RWPE2 (cell line): Measurements from ENCODE around the gene SNTB2.

ENCODE experiments used
- ATAC-seq: fragments of 200-7000 bp; cut with Tn5 transposase; 3 replicates; pipeline ENCODE4 v1.9.1; 2021; ENCODE audit warnings: low read depth
- DNase-seq: peaks from one replicate; pipeline ENCODE4 v3.0.0-alpha.2; 2020; ENCODE audit warnings: low spot score
- H3K27ac ChIP-seq: fragments of 450-650 bp; 2 replicates; pipeline ENCODE4 v1.5.1; 2017; ENCODE audit warnings: mild to moderate bottlenecking; ENCODE audit not compliant: poor library complexity, severe bottlenecking
- H3K27me3 ChIP-seq: fragments of 250-450 bp; sonication (Bioruptor Pico); 2 replicates; pipeline ENCODE4 v1.5.1; 2021; ENCODE audit warnings: mild to moderate bottlenecking, moderate library complexity; ENCODE audit not compliant: insufficient read depth, poor library complexity, severe bottlenecking
- H3K36me3 ChIP-seq: fragments of 250-450 bp; sonication (Bioruptor Pico); 2 replicates; pipeline ENCODE4 v1.5.1; 2020; ENCODE audit warnings: low read depth, mild to moderate bottlenecking, moderate library complexity
- H3K4me1 ChIP-seq: fragments of 250-450 bp; sonication (Bioruptor Pico); 2 replicates; pipeline ENCODE4 v1.5.1; 2021; ENCODE audit warnings: mild to moderate bottlenecking, moderate library complexity; ENCODE audit not compliant: insufficient read depth, poor library complexity, severe bottlenecking
- H3K4me3 ChIP-seq: fragments of 250-450 bp; sonication (Bioruptor Pico); 2 replicates; pipeline ENCODE4 v1.5.1; 2021; ENCODE audit warnings: mild to moderate bottlenecking, moderate library complexity; ENCODE audit not compliant: severe bottlenecking
- H3K9me3 ChIP-seq: fragments of 250-450 bp; sonication (Bioruptor Pico); 2 replicates; pipeline ENCODE4 v1.5.1; 2021; ENCODE audit warnings: mild to moderate bottlenecking, moderate library complexity; ENCODE audit not compliant: severe bottlenecking
- CTCF ChIP-seq: fragments of 450-650 bp; IDR thresholded peaks from one replicate; pipeline ENCODE4 v1.5.1; 2017; ENCODE audit warnings: mild to moderate bottlenecking, moderate library complexity; ENCODE audit not compliant: poor library complexity, severe bottlenecking

Gene SNTB2

GRCh38 chr16:69193855-69194254 is 6.9 kb downstream of the SNTB2 start:
- peaks cover 13% of the 10 kb centered on the region for H3K4me1 ChIP-seq
- no peak for TF ChIP-seq CTCF
- H3K27me3 ChIP-seq: no peaks in the 10 kb centered on the region
- H3K36me3 ChIP-seq: no peaks in the 10 kb centered on the region; the same call in 1 of the 2 replicates
- H3K4me3 ChIP-seq: no peak overlapping the region
- DNase-seq: no peak
- H3K9me3 ChIP-seq: no peaks in the 10 kb centered on the region
- no peak overlapping the region for H3K27ac ChIP-seq
- no peak for ATAC-seq

- H3K27me3 ChIP-seq: no peaks in the 10 kb centered on the region
- H3K36me3 ChIP-seq: no peaks in the 10 kb centered on the region; the same call in 1 of the 2 replicates
- DNase-seq: no peak
- no peak overlapping the region for H3K27ac ChIP-seq
- ATAC-seq: no peak
- no peak overlapping the region for H3K4me3 ChIP-seq
- TF ChIP-seq CTCF: no peak
- H3K4me1 ChIP-seq: peaks cover 18% of the 10 kb centered on the region
- H3K9me3 ChIP-seq: no peaks in the 10 kb centered on the region
These were observed 7.5 kb downstream of the SNTB2 start for GRCh38 chr16:69194488-69194887.

GRCh38 chr16:69195369-69196029 is 8.5 kb downstream of the SNTB2 start:
- H3K27ac ChIP-seq: no peak overlapping the region
- no peak for TF ChIP-seq CTCF
- H3K36me3 ChIP-seq: no peaks in the 10 kb centered on the region; the same call in 1 of the 2 replicates
- no peaks in the 10 kb centered on the region for H3K9me3 ChIP-seq
- ATAC-seq (no peak), DNase-seq (no peak)
- peaks cover 23% of the 10 kb centered on the region for H3K4me1 ChIP-seq
- no peaks in the 10 kb centered on the region for H3K27me3 ChIP-seq
- H3K4me3 ChIP-seq: no peak overlapping the region

- ATAC-seq: no peak
- Histone ChIP-seq H3K9me3 (no peaks in the 10 kb centered on the region), H3K4me3 (no peak overlapping the region)
These were observed 10.6 kb downstream of the SNTB2 start for GRCh38 chr16:69197573-69197972.

More at GRCh38 chr16:69197573-69197972, 10.6 kb downstream of the SNTB2 start:
- Histone ChIP-seq H3K27ac (no peak overlapping the region), H3K27me3 (no peaks in the 10 kb centered on the region), H3K4me1 (peaks cover 34% of the 10 kb centered on the region), H3K36me3 (no peaks in the 10 kb centered on the region; the same call in 1 of the 2 replicates)
- DNase-seq: no peak
- no peak for TF ChIP-seq CTCF
